Naive thymus-derived CD8-positive, alpha-beta T cell (primary cell): ENCODE data around the gene RPL29. TPM values are rescaled to one million over a fixed set of nuclear protein-coding genes. Genes with fewer than 3 reads are reported as not detected.

Experiments used
- ATAC-seq, 2 donors: fragments of 150-1000 bp; cut with Tn5 transposase in 1 of 2; sonication (Bioruptor Pico), chemical (Tn5 transposase) in 1 of 2; 1 replicate in 1 of 2; 2 replicates in 1 of 2; pipeline ENCODE4 v1.10.0; 2021; ENCODE audit warnings: mild to moderate bottlenecking in 2 of 2, moderate library complexity in 2 of 2
- POLR2A ChIA-PET: fragments of 350-600 bp; sonication (Branson Sonifier 250); formaldehyde crosslinking; loops from one replicate; lab custom pipeline; 2021; ENCODE audit warnings: antibody characterized with exemption; lab: Charles Lee
- DNase-seq, 10 donors: peaks; one replicate each; pipeline versions ENCODE4 v3.0.0 to v3.0.0-alpha.2; 2020 to 2022
- H3K27ac Mint-ChIP-seq, 10 donors: one replicate each; pipeline ENCODE4 v1.8.0; 2020 to 2022; ENCODE audit warnings: mild to moderate bottlenecking in 10 of 10, mixed read lengths in 10 of 10, moderate library complexity in 4 of 10, inconsistent platforms in 1 of 10
- H3K27me3 Mint-ChIP-seq, 5 donors: one replicate each; pipeline ENCODE4 v1.8.0; 2021 to 2022; ENCODE audit warnings: mixed read lengths in 5 of 5
- H3K36me3 Mint-ChIP-seq, 3 donors: one replicate each; pipeline ENCODE4 v1.8.0; 2020 to 2022; ENCODE audit warnings: mixed read lengths in 3 of 3, mild to moderate bottlenecking in 2 of 3, inconsistent platforms in 1 of 3
- H3K4me1 Mint-ChIP-seq, 4 donors: one replicate each; pipeline ENCODE4 v1.8.0; 2021 to 2022; ENCODE audit warnings: mixed read lengths in 4 of 4
- H3K4me3 Mint-ChIP-seq, 10 donors: one replicate each; pipeline ENCODE4 v1.8.0; 2020 to 2022; ENCODE audit warnings: mild to moderate bottlenecking in 10 of 10, mixed read lengths in 10 of 10, moderate library complexity in 6 of 10, inconsistent platforms in 1 of 10
- H3K9me3 Mint-ChIP-seq, 9 donors: one replicate each; pipeline ENCODE4 v1.8.0; 2020 to 2022; ENCODE audit warnings: mixed read lengths in 9 of 9, mild to moderate bottlenecking in 3 of 9, inconsistent platforms in 1 of 9, moderate library complexity in 1 of 9
- polyA plus RNA-seq, 3 donors: library from polyadenylated mRNA; unstranded; fragments of 300-500 nt; fragmentation: Illumina TruSeq; gene quantifications; one replicate each; pipeline ENCODE4 v1.2.3, GENCODE V29; 2021
- total RNA-seq, 8 experiments: library from RNA in 2 of 8; stranded (reverse) in 2 of 8; gene quantifications; one replicate each; pipeline ENCODE4 v1.2.3 and lab custom pipeline; 2021 to 2026

The RPL29 gene
- total and polyA plus RNA-seq, 5 experiments from 2014 or later = 1,232 to 1,741 (median 1,632) TPM

DNA sequence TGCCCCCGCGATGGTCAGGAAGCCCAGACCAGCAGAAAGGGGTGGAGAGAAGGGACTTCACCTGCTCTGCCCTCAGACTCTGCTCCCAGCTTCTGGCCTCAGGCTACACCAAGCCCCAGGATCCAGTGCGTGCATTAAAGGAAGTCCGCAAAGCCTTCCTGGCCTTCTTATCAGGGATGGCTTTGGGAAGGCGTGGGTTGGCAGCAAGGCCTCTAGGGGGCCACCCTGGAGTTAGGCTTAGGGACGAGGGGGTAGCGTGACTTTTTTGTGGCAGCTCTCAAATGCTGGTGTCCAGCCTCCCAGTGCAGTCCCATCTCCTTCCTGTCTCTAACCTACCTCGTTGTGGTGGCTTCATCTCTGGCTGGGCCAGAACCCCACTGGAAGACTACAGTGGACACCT lies 18.9 kb upstream of the RPL29 start:
- Mint-ChIP-seq H3K27me3 (no peaks in the 10 kb centered on the region), H3K4me3 (no peak overlapping the region)
- POLR2A ChIA-PET = no interaction called here

DNA sequence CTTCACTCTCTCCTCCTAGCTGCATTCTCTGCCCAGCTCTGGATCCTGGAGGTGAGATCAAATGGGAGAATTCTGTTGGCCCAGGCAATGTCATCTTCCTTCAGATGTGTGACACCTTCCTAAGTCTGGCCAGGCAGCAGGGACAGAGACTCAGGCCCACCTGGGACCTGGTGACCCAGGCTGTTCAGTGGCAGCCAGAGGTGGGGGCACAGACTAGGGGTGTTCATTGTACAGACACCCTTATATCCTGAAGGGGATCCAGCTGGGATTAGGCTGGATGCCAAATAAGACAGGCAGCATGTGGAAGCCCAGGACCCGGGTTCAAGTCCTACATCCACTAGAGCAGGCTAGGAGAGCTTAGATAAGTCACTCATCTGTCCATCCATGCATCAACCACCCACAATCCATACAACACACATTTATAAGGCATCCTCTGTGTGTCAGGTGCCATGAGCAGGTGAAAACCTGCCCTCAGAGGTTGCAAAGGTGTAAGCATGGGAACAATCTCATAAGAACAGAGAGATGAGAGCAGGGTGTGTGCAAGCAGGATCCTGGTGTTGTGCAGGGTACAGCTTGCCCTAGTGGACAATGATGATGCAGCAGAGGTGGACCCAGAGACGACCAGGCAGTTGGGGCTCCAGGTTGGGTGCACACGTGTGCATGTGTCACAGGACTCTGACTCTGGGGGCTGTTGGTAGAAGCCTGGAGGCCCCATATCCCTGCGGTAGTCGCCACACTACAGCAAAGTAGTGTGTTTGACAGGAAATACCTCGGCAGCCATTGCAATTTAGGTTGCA lies 18.3 kb upstream of the RPL29 start:
- no peaks in the 10 kb centered on the region for H3K27me3 Mint-ChIP-seq
- POLR2A ChIA-PET = no interaction called here
- peak overlapping the region in 2 of 10 donors; percentile 56 to 76 for H3K27ac Mint-ChIP-seq
- H3K9me3 Mint-ChIP-seq = peaks cover 0 to 3% (median 0%) of the 10 kb centered on the region in 9 donors
- H3K4me3 Mint-ChIP-seq = no peak overlapping the region
- H3K36me3 Mint-ChIP-seq = no peaks in the 10 kb centered on the region
- no peak for ATAC-seq
- H3K4me1 Mint-ChIP-seq = no peaks in the 10 kb centered on the region
- DNase-seq = no peak

More for the DNA sequence above, 18.9 kb upstream of the RPL29 start:
- no peak for DNase-seq
- no peak for ATAC-seq
- Mint-ChIP-seq H3K36me3 (no peaks in the 10 kb centered on the region), H3K9me3 (peaks cover 0 to 3% (median 0%) of the 10 kb centered on the region in 9 donors), H3K27ac (no peak overlapping the region), H3K4me1 (no peaks in the 10 kb centered on the region)

DNA sequence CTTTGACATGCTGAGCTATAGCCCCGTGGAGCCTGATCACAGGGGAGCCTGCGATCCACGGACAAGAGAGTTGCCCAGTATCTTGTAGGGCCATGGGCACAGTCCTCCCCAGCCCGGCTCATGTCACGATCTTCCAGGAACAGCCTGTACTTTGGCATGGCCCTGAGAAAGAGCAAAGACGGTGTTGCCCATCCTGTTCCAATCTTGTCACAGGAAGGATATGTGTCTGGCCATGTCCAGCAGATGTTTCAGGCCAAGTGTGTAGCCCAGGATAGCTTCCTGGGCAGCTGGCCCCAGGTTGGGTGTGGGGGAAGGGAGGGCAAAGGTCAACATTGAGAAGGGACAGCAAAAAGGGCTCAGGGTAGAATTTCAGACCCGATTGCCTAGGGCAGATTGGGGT lies 17.0 kb upstream of the RPL29 start:
- Mint-ChIP-seq H3K27me3 (no peaks in the 10 kb centered on the region), H3K9me3 (peaks cover 0 to 3% (median 0%) of the 10 kb centered on the region in 9 donors), H3K4me1 (no peaks in the 10 kb centered on the region), H3K36me3 (no peaks in the 10 kb centered on the region), H3K27ac (peak overlapping the region in 1 of 10 donors; percentile 86), H3K4me3 (no peak overlapping the region)
- DNase-seq (no peak), ATAC-seq (no peak)
- POLR2A ChIA-PET = interaction anchor here (1.2 to 1.6 kb wide), 2 partner anchors 17 to 71 kb away, joined by 3 to 6 read pairs; partner anchors contain the start of genes PARP3, RPL29 and RRP9

DNA sequence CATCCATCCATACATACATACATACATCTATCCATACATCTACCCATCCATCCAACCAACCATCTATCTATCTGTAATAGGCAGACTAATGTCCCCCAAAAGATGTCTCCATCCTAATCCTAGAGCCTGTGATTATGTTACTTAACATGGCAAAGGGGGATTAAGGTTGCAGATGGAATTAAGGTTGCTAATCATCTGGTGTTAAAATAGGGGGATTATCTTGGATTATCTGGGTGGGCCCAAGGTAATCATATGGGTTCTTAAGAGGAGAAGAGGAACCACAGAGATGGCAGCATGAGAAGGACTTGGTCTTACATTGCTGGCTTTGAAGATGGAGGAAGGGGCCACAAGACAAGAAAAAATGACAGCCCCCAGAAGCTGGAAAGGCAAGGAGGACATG lies 14.7 kb upstream of the RPL29 start:
- DNase-seq (no peak), ATAC-seq (no peak)
- Mint-ChIP-seq H3K27ac (peak overlapping the region in 1 of 10 donors; percentile 44), H3K9me3 (peaks cover 0 to 3% (median 0%) of the 10 kb centered on the region in 9 donors), H3K4me3 (peak overlapping the region in 1 of 10 donors; percentile 9), H3K27me3 (no peaks in the 10 kb centered on the region), H3K4me1 (peaks cover 0 to 9% (median 7%) of the 10 kb centered on the region in 4 donors), H3K36me3 (no peaks in the 10 kb centered on the region)
- POLR2A ChIA-PET = no interaction called here

DNA sequence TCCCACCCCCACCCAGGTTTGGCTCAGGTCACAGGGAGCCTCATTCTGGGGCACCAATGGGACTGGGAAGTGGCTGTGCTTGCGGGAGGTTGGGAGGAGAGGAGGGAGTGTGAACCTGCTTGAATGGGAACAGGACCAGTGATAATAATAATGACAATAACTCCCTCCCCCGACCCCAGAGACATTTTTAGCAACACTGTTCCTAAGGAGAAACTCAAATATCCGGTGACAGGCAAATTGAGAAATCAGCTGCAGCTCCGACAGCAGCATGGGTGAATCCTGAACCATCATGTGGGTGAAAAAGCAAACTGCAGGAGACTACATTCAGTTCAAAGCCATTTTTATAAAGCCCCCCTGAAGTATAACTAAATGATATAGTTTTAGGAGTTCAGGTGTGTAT lies 11.6 kb upstream of the RPL29 start:
- no peaks in the 10 kb centered on the region for H3K36me3 Mint-ChIP-seq
- POLR2A ChIA-PET = interaction anchor here (1.1 kb wide), 1 partner anchor 47 kb away, joined by 4 read pairs; no protein-coding TSS in a partner anchor
- H3K27me3 Mint-ChIP-seq = no peaks in the 10 kb centered on the region
- no peak overlapping the region for H3K4me3 Mint-ChIP-seq
- no peak for DNase-seq
- ATAC-seq = no peak
- no peak overlapping the region for H3K27ac Mint-ChIP-seq
- peaks cover 0 to 13% (median 7%) of the 10 kb centered on the region in 4 donors for H3K4me1 Mint-ChIP-seq
- peaks cover 0 to 3% (median 0%) of the 10 kb centered on the region in 9 donors for H3K9me3 Mint-ChIP-seq

DNA sequence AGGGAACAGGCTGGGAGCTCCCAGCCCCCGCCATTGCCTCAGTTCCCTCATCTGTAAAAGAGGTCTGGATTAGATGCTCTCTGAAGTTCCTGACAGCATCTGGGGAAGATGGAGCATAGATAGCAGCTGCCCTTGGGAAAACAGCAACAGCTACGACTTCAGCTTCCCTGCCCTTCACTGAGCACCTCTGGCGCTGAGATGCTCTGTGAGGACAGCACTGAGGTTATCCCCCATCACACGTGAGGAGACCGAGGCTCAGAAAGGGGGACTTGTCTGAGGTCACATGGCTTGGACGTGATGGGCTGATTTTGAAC lies 11.1 kb upstream of the RPL29 start:
- no peak for DNase-seq
- Mint-ChIP-seq H3K4me3 (no peak overlapping the region), H3K4me1 (peaks cover 3 to 13% (median 9%) of the 10 kb centered on the region in 4 donors), H3K27me3 (no peaks in the 10 kb centered on the region), H3K9me3 (no peaks in the 10 kb centered on the region), H3K27ac (no peak overlapping the region), H3K36me3 (no peaks in the 10 kb centered on the region)
- POLR2A ChIA-PET = interaction anchor here (1.1 kb wide), 1 partner anchor 48 kb away, joined by 4 read pairs; no protein-coding TSS in a partner anchor
- no peak for ATAC-seq

DNA sequence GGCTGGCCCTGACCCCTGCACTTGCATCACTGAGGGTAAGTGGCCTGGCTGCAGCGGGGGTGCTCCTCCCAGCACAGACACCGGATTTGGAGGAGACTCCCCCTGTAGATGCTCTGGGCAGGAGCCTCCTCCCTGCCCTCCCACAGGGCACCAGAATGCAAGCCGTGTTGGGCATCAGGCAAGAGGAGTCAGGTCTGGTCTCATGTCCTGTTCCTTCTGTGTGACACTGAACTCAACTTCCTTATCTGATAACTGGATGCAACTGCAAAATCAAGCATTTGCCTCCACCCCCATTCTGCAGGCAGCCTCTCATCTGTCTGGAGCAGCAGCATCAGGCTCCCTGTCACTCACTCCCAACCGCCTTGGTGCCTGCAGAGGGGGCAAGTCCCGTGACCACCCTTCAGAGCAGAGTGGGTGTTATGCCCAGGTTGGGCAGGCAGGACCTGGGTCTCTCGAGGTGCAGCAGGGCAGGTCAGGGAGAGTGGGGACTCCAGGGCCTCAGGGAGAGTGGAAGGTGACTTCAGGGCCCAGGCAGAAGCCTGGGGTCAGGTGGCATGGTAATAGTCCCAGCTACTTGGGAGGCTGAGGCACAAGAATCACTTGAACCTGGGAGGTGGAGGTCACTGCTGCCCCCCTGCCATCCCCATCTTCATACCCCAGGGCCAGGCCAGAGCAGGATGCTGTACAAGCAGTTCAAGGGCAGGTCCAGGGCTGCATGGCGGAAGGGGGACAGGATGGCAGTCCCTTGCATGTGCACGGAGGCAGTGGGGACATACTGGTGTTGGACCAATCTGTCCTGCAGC lies 10.5 kb upstream of the RPL29 start:
- ATAC-seq (no peak), DNase-seq (no peak)
- H3K27me3 Mint-ChIP-seq = no peaks in the 10 kb centered on the region
- no peaks in the 10 kb centered on the region for H3K9me3 Mint-ChIP-seq
- peak overlapping the region in 1 of 10 donors; percentile 14 for H3K27ac Mint-ChIP-seq
- peaks cover 6 to 13% (median 12%) of the 10 kb centered on the region in 4 donors for H3K4me1 Mint-ChIP-seq
- POLR2A ChIA-PET = interaction anchor here (1.1 to 1.4 kb wide), 4 partner anchors 10 to 63 kb away, joined by 3 to 6 read pairs (median 4); partner anchors contain the start of genes DUSP7 and RPL29
- H3K36me3 Mint-ChIP-seq = no peaks in the 10 kb centered on the region
- no peak overlapping the region for H3K4me3 Mint-ChIP-seq

DNA sequence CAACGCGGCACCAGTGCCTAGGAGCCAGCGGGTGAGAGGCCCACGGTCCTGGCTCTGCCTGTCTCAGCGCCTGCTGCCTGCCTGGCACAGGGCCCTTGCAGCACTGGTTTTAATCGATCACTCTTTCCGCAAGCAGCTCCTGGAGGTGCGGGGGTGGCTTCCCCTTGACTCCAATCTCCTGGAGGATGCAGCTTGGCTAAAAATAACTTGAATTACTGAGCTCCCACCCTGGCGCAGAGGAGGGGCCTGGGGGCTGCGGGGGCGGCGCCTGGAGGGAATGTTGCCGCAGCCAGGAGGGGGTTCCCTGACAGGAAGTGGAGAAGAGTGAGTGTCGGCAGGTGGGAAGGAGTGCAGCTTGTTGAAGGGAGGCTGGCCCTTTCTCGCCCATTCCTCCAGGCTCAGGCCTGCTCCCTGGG lies 9.9 kb upstream of the RPL29 start:
- H3K4me3 Mint-ChIP-seq = peak overlapping the region in 1 of 10 donors; percentile 20
- POLR2A ChIA-PET = interaction anchor here (1.1 to 1.4 kb wide), 3 partner anchors 10 to 64 kb away, joined by 3 to 6 read pairs (median 3); partner anchors contain the start of genes DUSP7 and RPL29
- DNase-seq (no peak), ATAC-seq (no peak)
- H3K27me3 Mint-ChIP-seq = no peaks in the 10 kb centered on the region
- no peaks in the 10 kb centered on the region for H3K36me3 Mint-ChIP-seq
- peaks cover 6 to 13% (median 13%) of the 10 kb centered on the region in 4 donors for H3K4me1 Mint-ChIP-seq
- H3K27ac Mint-ChIP-seq = no peak overlapping the region
- no peaks in the 10 kb centered on the region for H3K9me3 Mint-ChIP-seq

DNA sequence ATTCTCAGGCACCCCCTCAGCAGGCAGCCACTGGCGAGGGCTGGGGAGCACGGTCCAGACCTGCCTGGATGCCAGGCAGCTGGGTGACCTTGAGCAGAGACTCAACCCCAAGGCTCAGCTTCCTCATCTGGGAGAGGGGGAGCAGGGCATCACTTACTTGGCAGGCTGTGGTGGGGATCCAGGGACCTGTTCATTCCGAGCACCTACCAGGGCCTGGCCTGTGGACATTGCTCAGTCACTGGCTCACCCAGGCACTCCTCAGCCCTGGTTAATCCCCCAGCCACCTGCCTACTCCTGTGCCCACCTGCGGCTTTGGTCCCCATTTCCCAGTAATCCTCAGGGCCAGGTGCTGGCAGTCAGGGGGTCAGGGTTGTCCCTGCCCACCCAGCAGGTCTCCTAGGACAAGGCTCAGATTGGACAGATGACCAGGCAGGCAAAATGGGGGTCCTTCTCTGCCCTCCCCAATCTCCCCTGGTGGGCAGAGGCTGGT lies 9.3 kb upstream of the RPL29 start:
- H3K4me3 Mint-ChIP-seq = no peak overlapping the region
- no peaks in the 10 kb centered on the region for H3K27me3 Mint-ChIP-seq
- DNase-seq (no peak), ATAC-seq (no peak)
- H3K9me3 Mint-ChIP-seq = no peaks in the 10 kb centered on the region
- H3K27ac Mint-ChIP-seq = no peak overlapping the region
- POLR2A ChIA-PET = interaction anchor here (0.7 to 1.4 kb wide), 3 partner anchors 9 to 51 kb away, joined by 3 to 6 read pairs (median 3); partner anchors contain the start of genes DUSP7 and RPL29
- no peaks in the 10 kb centered on the region for H3K36me3 Mint-ChIP-seq
- H3K4me1 Mint-ChIP-seq = peaks cover 6 to 13% (median 13%) of the 10 kb centered on the region in 4 donors

DNA sequence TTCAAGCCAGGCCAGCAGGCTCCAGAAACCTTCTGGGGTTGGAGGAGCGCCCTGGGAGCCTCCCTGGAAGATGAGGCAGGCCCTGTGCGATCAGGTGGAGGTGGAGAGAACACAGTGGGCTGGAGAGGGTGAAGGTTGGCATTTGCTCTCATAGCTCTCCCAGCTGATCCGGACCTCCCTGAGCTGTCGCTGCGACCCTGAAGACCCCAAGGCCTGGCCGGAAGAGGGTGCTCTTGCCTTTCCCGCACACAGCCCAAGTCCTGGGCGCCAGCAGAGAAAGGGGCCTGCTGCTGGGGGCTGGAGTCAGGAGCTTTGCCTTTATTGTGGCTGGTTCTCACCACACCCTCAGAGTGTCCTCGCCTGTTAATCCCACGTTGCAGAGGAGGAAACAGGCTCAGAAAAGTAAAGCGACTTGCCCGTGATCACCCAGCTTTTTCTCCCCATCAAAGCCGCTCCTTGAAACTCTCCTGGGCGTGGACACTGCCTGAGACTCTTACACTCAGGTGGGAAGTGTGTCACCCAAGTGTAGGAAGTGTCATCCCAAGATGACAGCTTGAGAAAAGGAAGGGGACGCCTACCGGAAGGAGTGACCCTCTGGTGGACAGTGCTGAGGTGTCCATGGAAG lies 8.6 kb upstream of the RPL29 start:
- Mint-ChIP-seq H3K27me3 (peaks cover 0 to 1% (median 0%) of the 10 kb centered on the region in 5 donors), H3K9me3 (no peaks in the 10 kb centered on the region), H3K4me3 (no peak overlapping the region), H3K36me3 (no peaks in the 10 kb centered on the region), H3K4me1 (peaks cover 6 to 13% (median 13%) of the 10 kb centered on the region in 4 donors), H3K27ac (peak overlapping the region in 1 of 10 donors; percentile 52)
- POLR2A ChIA-PET = interaction anchor here (0.7 to 0.8 kb wide), 2 partner anchors 9 to 119 kb away, joined by 3 to 4 read pairs; partner anchors contain the start of gene RPL29
- no peak for DNase-seq
- ATAC-seq = no peak

DNA sequence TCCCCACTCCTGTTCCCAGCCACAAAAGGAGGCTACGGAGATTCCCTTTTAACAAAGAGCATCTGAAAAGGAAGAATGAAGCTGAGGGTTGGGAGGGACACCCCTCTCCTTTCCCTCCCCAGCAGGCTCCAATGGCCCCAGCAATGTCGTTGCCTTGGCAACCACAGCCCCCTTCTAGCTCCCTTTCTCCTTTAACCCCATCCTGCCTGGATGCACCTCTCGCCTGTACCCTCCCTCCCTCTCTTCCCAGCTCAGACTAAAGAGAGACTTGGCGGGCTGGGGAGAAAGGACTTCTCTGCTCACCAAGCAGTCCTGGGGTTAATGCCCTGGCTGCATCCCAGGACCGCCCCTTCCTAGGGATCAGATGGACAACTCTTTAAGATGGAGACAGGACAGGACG lies 7.1 kb upstream of the RPL29 start:
- DNase-seq = no peak
- Mint-ChIP-seq H3K9me3 (no peaks in the 10 kb centered on the region), H3K27ac (peak overlapping the region in 1 of 10 donors; percentile 56), H3K36me3 (no peaks in the 10 kb centered on the region), H3K27me3 (peaks cover 0 to 1% (median 0%) of the 10 kb centered on the region in 5 donors), H3K4me3 (no peak overlapping the region), H3K4me1 (peaks cover 6 to 13% (median 13%) of the 10 kb centered on the region in 4 donors)
- ATAC-seq = no peak
- POLR2A ChIA-PET = interaction anchor here (0.5 to 1.9 kb wide), 2 partner anchors 120 to 124 kb away, joined by 3 to 6 read pairs; no protein-coding TSS in a partner anchor
